Tibial nerve (tissue), 4 donors: ENCODE measurements around the gene THSD4. TPM values are rescaled to one million over a fixed set of nuclear protein-coding genes. Genes with fewer than 3 reads are reported as not detected.

ENCODE experiments used
- DNase-seq, 2 donors: peaks; one replicate each; pipeline ENCODE4 v3.0.0-alpha.2; 2019; ENCODE audit warnings: low spot score in 2 of 2
- H3K27ac ChIP-seq, 4 donors: fragments of 200-600 bp; sonication (generic) in 3 of 4; one replicate each; pipeline ENCODE4 v1.5.1; 2017 to 2019; ENCODE audit warnings: mild to moderate bottlenecking in 1 of 4
- H3K27me3 ChIP-seq, 2 donors: fragments of 200-600 bp; sonication (generic) in 1 of 2; one replicate each; pipeline versions ENCODE4 v1.5.1 to v1.6.0; 2017 to 2019
- H3K36me3 ChIP-seq, 3 donors: fragments of 200-600 bp; sonication (generic); one replicate each; pipeline ENCODE4 v1.5.1; 2018 to 2019
- H3K4me1 ChIP-seq, 4 donors: fragments of 200-600 bp; sonication (generic) in 3 of 4; one replicate each; pipeline ENCODE4 v1.5.1; 2017 to 2019
- H3K4me3 ChIP-seq, 4 donors: fragments of 200-600 bp; sonication (generic) in 3 of 4; one replicate each; pipeline ENCODE4 v1.5.1; 2017 to 2019; ENCODE audit warnings: mild to moderate bottlenecking in 1 of 4, moderate library complexity in 1 of 4
- H3K9me3 ChIP-seq, 4 donors: fragments of 200-600 bp; sonication (generic) in 3 of 4; one replicate each; pipeline ENCODE4 v1.5.1; 2017 to 2019
- CTCF ChIP-seq, 5 experiments: fragments of 200-600 bp in 3 of 5; fragments of 450-650 bp in 2 of 5; sonication (generic) in 3 of 5; IDR thresholded peaks; one replicate each; pipeline ENCODE4 v1.5.1; 2016 to 2019; ENCODE audit warnings: antibody characterized with exemption in 5 of 5, mild to moderate bottlenecking in 3 of 5, moderate library complexity in 2 of 5
- EP300 ChIP-seq, 2 donors: sonication (generic); formaldehyde crosslinking; IDR thresholded peaks; one replicate each; pipeline ENCODE4 v1.6.1; 2017; ENCODE audit warnings: antibody characterized with exemption in 2 of 2, mild to moderate bottlenecking in 1 of 2
- POLR2A ChIP-seq, 2 donors: fragments of 450-650 bp; IDR thresholded peaks; one replicate each; pipeline ENCODE4 v1.6.1; 2017; ENCODE audit warnings: antibody characterized with exemption in 2 of 2, mild to moderate bottlenecking in 2 of 2, moderate library complexity in 2 of 2
- WGBS, 2 donors: methylation state at CpG; one replicate each; pipeline ENCODE4 v1.1.5; 2018; 5-methylcytosine and 5-hydroxymethylcytosine counted together
- total RNA-seq, 4 donors: library from RNA; depleted of rRNA; stranded (reverse); fragments of >200 nt; gene quantifications; one replicate each; pipeline ENCODE4 v1.1.0, GENCODE V29; 2016

The THSD4 gene
- total RNA-seq, 4 donors from 2014 or later = 9.6 to 25.1 (median 21.2) TPM

GRCh38 chr15:71542836-71543235 lies 427.6 kb downstream of the THSD4 start:
- Histone ChIP-seq H3K27ac (no peak overlapping the region), H3K9me3 (no peaks in the 10 kb centered on the region), H3K27me3 (no peaks in the 10 kb centered on the region), H3K4me3 (no peak overlapping the region), H3K4me1 (peaks cover 0 to 4% (median 0%) of the 10 kb centered on the region in 4 donors), H3K36me3 (no peaks in the 10 kb centered on the region)
- no peak for TF ChIP-seq EP300 (IDR thresholded peaks at IDR 0.05)
- no peak for TF ChIP-seq CTCF (IDR thresholded peaks at IDR 0.05)
- no peak for TF ChIP-seq POLR2A (IDR thresholded peaks at IDR 0.05)
- no peak for DNase-seq

DNA sequence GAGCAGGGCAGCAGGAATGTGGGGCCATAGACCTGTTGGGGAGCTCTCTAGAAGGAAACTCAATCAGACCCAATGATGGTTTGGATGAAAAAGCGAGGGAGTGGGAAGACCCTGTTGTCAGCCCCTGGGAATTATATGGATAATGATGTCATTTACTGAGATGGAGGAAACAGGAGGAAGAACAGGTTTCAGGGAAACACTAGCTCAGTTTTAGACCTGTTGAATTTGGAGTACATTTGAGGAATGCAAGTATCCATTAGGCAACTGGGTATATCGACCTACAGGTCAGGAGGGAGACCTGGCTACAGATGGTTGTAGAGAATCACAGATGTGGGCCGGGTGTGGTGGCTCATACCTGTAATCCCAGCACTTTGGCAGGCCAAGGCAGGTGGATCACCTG lies 428.1 kb downstream of the THSD4 start:
- Histone ChIP-seq H3K27me3 (no peaks in the 10 kb centered on the region), H3K27ac (no peak overlapping the region), H3K4me1 (peaks cover 0 to 4% (median 0%) of the 10 kb centered on the region in 4 donors), H3K9me3 (no peaks in the 10 kb centered on the region), H3K36me3 (no peaks in the 10 kb centered on the region), H3K4me3 (no peak overlapping the region)
- 83 to 86% methylated on average over 3 of the region's 3 CpGs for WGBS, 2 donors
- no peak for TF ChIP-seq CTCF (IDR thresholded peaks at IDR 0.05)
- no peak for TF ChIP-seq POLR2A (IDR thresholded peaks at IDR 0.05)
- no peak for TF ChIP-seq EP300 (IDR thresholded peaks at IDR 0.05)
- no peak for DNase-seq

GRCh38 chr15:71545223-71545760 lies 430.0 kb downstream of the THSD4 start:
- TF ChIP-seq POLR2A (IDR thresholded peaks at IDR 0.05) = no peak
- no peak for TF ChIP-seq CTCF (IDR thresholded peaks at IDR 0.05)
- TF ChIP-seq EP300 (IDR thresholded peaks at IDR 0.05) = no peak
- no peak for DNase-seq
- no peak overlapping the region for H3K27ac ChIP-seq

DNA sequence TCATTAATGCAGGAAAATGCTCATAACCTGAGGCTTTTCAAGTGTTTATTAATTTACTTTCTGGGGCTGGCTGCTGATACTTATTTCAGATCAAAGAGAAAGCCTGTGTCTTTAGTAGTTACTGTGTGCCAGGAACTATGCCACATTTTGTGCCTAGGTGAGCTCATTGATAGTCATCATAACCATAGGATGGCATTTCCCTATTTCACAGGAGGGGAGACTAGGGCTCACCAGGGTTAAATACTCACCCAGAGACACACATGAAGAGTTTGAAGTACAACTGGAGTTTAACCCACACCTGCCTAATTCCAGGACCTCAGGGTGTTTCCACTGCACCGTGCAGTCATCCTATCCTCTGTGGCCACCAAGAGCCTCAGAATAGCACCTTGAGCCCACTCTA lies 430.7 kb downstream of the THSD4 start:
- WGBS, 2 donors = 75 to 78% methylated on average over 1 of the region's 1 CpG
- no peak for DNase-seq
- Histone ChIP-seq H3K4me3 (no peak overlapping the region), H3K27ac (no peak overlapping the region), H3K27me3 (no peaks in the 10 kb centered on the region), H3K36me3 (no peaks in the 10 kb centered on the region), H3K4me1 (peaks cover 0 to 4% (median 0%) of the 10 kb centered on the region in 4 donors), H3K9me3 (no peaks in the 10 kb centered on the region)
- TF ChIP-seq POLR2A (IDR thresholded peaks at IDR 0.05) = no peak
- TF ChIP-seq EP300 (IDR thresholded peaks at IDR 0.05) = no peak
- no peak for TF ChIP-seq CTCF (IDR thresholded peaks at IDR 0.05)

More at GRCh38 chr15:71545223-71545760, 430.0 kb downstream of the THSD4 start:
- WGBS, 2 donors = 59 to 70% methylated on average over 5 of the region's 5 CpGs
- Histone ChIP-seq H3K4me1 (peaks cover 0 to 4% (median 0%) of the 10 kb centered on the region in 4 donors), H3K4me3 (no peak overlapping the region), H3K27me3 (no peaks in the 10 kb centered on the region), H3K9me3 (no peaks in the 10 kb centered on the region), H3K36me3 (no peaks in the 10 kb centered on the region)

GRCh38 chr15:71547011-71547410 lies 431.7 kb downstream of the THSD4 start:
- Histone ChIP-seq H3K27ac (no peak overlapping the region), H3K9me3 (no peaks in the 10 kb centered on the region), H3K27me3 (no peaks in the 10 kb centered on the region), H3K36me3 (no peaks in the 10 kb centered on the region), H3K4me3 (peak overlapping the region in 1 of 4 donors; percentile 22), H3K4me1 (peaks cover 0 to 4% (median 0%) of the 10 kb centered on the region in 4 donors)
- 23 to 49% methylated on average over 12 of the region's 12 CpGs for WGBS, 2 donors
- peak; percentile 24 to 34 for DNase-seq
- TF ChIP-seq CTCF (IDR thresholded peaks at IDR 0.05) (no peak), EP300 (IDR thresholded peaks at IDR 0.05) (no peak), POLR2A (IDR thresholded peaks at IDR 0.05) (no peak)
